Measurements from ENCODE around the gene SPIN2A. TPM values are rescaled to one million over a fixed set of nuclear protein-coding genes. Genes with fewer than 3 reads are reported as not detected.
A peak's percentile ranks its signal among the peaks of the same experiment; 100 is the strongest.
"Not testable (repeated sequence)": the region's sequence is repeated elsewhere in the genome, so short reads cannot be mapped to it uniquely, and the experiment has no call there.

Gene SPIN2A
- total RNA-seq, 2 donors from 2014 or later, result 0.26 to 0.99 TPM

- no peak for ATAC-seq
- no peak for TF ChIP-seq POLR2A (IDR thresholded peaks at IDR 0.05)
- TF ChIP-seq, protein P1, sequence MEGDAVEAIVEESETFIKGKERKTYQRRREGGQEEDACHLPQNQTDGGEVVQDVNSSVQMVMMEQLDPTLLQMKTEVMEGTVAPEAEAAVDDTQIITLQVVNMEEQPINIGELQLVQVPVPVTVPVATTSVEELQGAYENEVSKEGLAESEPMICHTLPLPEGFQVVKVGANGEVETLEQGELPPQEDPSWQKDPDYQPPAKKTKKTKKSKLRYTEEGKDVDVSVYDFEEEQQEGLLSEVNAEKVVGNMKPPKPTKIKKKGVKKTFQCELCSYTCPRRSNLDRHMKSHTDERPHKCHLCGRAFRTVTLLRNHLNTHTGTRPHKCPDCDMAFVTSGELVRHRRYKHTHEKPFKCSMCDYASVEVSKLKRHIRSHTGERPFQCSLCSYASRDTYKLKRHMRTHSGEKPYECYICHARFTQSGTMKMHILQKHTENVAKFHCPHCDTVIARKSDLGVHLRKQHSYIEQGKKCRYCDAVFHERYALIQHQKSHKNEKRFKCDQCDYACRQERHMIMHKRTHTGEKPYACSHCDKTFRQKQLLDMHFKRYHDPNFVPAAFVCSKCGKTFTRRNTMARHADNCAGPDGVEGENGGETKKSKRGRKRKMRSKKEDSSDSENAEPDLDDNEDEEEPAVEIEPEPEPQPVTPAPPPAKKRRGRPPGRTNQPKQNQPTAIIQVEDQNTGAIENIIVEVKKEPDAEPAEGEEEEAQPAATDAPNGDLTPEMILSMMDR (IDR thresholded peaks at IDR 0.05), result no peak
- Histone ChIP-seq H3K4me3 (no peak overlapping the region), H3K27ac (no peak overlapping the region), H3K36me3 (replicated peaks in 1 of 2; ENCODE audit: insufficient read depth in 1 of 2, low read depth in 2 of 2) (no peaks in the 10 kb centered on the region), H3K4me1 (no peaks in the 10 kb centered on the region), H3K9me3 (no peaks in the 10 kb centered on the region), H3K27me3 (no peaks in the 10 kb centered on the region)
- no peak for DNase-seq
- WGBS, 2 donors, result 96 to 100% methylated on average over 2 to 3 of the region's 3 CpGs
- intact Hi-C loops (cut with DNase I), result no loop called here
Observed at GRCh38 chrX:57134702-57135101, 2.5 kb downstream of the SPIN2A start.

GRCh38 chrX:57133706-57134105 lies 3.5 kb downstream of the SPIN2A start:
- Histone ChIP-seq H3K27me3 (no peaks in the 10 kb centered on the region), H3K9me3 (no peaks in the 10 kb centered on the region), H3K4me3 (no peak overlapping the region), H3K36me3 (replicated peaks in 1 of 2; ENCODE audit: insufficient read depth in 1 of 2, low read depth in 2 of 2) (no peaks in the 10 kb centered on the region), H3K27ac (no peak overlapping the region), H3K4me1 (no peaks in the 10 kb centered on the region)
- 96 to 100% methylated on average over 4 of the region's 4 CpGs for WGBS, 2 donors
- intact Hi-C loops (cut with DNase I), result no loop called here
- TF ChIP-seq, protein P1 (IDR thresholded peaks at IDR 0.05), result no peak
- no peak for ATAC-seq
- no peak for DNase-seq

DNA sequence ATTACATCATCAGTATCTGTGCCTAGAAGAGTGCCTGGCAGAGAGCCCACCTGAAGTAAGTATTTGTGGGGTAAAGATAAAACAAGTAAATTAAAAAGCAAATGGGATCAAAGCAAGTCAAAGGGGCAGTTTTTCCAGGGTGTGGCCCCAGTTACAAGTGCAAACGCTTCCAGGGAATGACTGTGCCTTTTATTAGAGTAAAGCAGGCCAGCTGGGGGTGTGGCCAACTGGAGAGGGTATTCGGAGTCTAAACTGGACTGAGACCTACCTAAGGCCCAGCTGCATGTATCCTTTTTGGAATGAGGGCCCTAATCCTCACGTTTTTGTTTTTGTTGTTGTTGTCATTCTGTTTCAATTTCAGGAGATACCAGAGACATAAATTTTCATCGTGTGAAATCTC lies 3.9 kb downstream of the SPIN2A start:
- H3K4me1 ChIP-seq; H3K36me3 ChIP-seq (replicated peaks in 1 of 2; ENCODE audit: insufficient read depth in 1 of 2, low read depth in 2 of 2); intact Hi-C loops (cut with DNase I); DNase-seq; H3K9me3 ChIP-seq; ATAC-seq; H3K27ac ChIP-seq; H3K4me3 ChIP-seq; H3K27me3 ChIP-seq: not testable (repeated sequence)
- 62 to 75% methylated on average over 4 of the region's 4 CpGs for whole genome bisulfite sequencing, 2 donors

DNA sequence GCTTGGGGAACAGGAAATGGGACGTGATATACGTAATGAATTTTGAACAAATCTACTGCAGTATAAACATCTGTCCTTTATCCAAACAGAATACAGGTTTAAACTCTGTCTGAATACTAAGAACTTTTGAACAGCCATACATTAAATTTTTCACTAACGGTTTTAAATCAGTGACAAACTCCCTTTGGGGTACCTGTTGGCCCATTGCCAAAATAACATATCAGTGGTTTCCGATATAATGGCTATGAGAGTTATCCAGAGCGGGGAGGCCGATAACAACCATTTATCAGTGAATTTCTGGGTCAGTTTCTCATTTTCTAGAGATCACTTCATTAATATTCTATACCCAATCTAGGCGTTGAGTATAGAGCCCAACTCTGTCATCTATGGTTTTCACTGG lies 5.2 kb downstream of the SPIN2A start:
- no peaks in the 10 kb centered on the region for H3K27me3 ChIP-seq
- WGBS, 2 donors, result 94 to 97% methylated on average over 7 of the region's 7 CpGs
- intact Hi-C loops (cut with DNase I), result no loop called here
- DNase-seq (no peak), ATAC-seq (no peak)
- no peaks in the 10 kb centered on the region for H3K9me3 ChIP-seq
- H3K27ac ChIP-seq, result no peak overlapping the region
- TF ChIP-seq POLR2A (IDR thresholded peaks at IDR 0.05), result no peak
- TF ChIP-seq, protein P1 (IDR thresholded peaks at IDR 0.05), result no peak
- H3K4me3 ChIP-seq, result no peak overlapping the region
- H3K36me3 ChIP-seq (replicated peaks in 1 of 2; ENCODE audit: insufficient read depth in 1 of 2, low read depth in 2 of 2), result no peaks in the 10 kb centered on the region
- H3K4me1 ChIP-seq, result no peaks in the 10 kb centered on the region

DNA sequence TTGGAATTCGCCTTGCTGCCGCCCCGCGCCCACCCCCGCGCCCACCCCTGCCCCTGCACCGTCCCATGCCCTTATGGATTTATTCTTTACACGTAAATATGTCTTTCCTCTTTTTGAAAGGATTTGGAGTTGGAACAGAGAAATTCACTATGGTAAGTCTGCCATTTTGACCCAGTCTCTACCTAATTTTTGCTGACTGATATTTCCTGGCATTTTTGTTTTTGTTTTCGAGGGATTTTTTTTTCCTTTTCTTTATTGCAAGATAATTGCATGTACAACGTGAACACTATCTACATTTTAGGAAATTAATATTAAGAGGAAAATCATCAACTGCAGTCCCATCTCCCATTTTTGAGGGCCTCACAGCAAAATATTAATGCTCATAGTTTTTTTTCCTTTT lies 15.4 kb downstream of the SPIN2A start:
- intact Hi-C loops (cut with DNase I), result no loop called here
- 0 to 2% methylated on average over 2 to 10 of the region's 10 CpGs for WGBS, 2 donors
- no peaks in the 10 kb centered on the region for H3K4me1 ChIP-seq
- peak overlapping the region in 2 of 4 donors; percentile 41 to 79 for H3K27ac ChIP-seq
- DNase-seq, result no peak
- no peak for ATAC-seq
- H3K27me3 ChIP-seq, result no peaks in the 10 kb centered on the region
- H3K9me3 ChIP-seq, result no peaks in the 10 kb centered on the region
- TF ChIP-seq POLR2A (IDR thresholded peaks at IDR 0.05), result no peak
- TF ChIP-seq, protein P1 (IDR thresholded peaks at IDR 0.05), result no peak
- peak overlapping the region in 1 of 2 donors; percentile 45 for H3K4me3 ChIP-seq
- H3K36me3 ChIP-seq (replicated peaks in 1 of 2; ENCODE audit: insufficient read depth in 1 of 2, low read depth in 2 of 2), result no peaks in the 10 kb centered on the region

All from body of pancreas (tissue), 4 donors.